ENCODE measurements around the gene TM2D3.

GRCh38 chr15:101692801-101693598 is 40.8 kb upstream of the TM2D3 start:
- TF ChIP-seq EZH2 (IDR thresholded peaks at IDR 0.05) (no peak), CTCF (IDR thresholded peaks at IDR 0.05 in 2 of 3, conservative IDR thresholded peaks at IDR 0.05 in 1 of 3; ENCODE audit: borderline replicate concordance in 1 of 3, insufficient read depth in 1 of 3, low read depth in 2 of 3, low read length in 2 of 3) (no peak), SIN3A (IDR thresholded peaks at IDR 0.05; ENCODE audit: low read depth) (no peak), POLR2A (IDR thresholded peaks at IDR 0.05; ENCODE audit: borderline replicate concordance, extremely low read depth, insufficient read depth, insufficient read length) (no peak), POLR2AphosphoS5 (IDR thresholded peaks at IDR 0.05; ENCODE audit: low read depth, low read length) (no peak), RAD21 (IDR thresholded peaks at IDR 0.05; ENCODE audit: low read depth) (no peak), ZNF274 (IDR thresholded peaks at IDR 0.05; ENCODE audit: low read depth, low read length) (no peak), YY1 (IDR thresholded peaks at IDR 0.05; ENCODE audit: extremely low read depth, insufficient replicate concordance, low read depth, low read length) (no peak), JUND (IDR thresholded peaks at IDR 0.05) (no peak), MAX (IDR thresholded peaks at IDR 0.05) (no peak), CEBPB (IDR thresholded peaks at IDR 0.05; ENCODE audit: low read depth) (no peak)
- TF ChIP-seq, protein P1, sequence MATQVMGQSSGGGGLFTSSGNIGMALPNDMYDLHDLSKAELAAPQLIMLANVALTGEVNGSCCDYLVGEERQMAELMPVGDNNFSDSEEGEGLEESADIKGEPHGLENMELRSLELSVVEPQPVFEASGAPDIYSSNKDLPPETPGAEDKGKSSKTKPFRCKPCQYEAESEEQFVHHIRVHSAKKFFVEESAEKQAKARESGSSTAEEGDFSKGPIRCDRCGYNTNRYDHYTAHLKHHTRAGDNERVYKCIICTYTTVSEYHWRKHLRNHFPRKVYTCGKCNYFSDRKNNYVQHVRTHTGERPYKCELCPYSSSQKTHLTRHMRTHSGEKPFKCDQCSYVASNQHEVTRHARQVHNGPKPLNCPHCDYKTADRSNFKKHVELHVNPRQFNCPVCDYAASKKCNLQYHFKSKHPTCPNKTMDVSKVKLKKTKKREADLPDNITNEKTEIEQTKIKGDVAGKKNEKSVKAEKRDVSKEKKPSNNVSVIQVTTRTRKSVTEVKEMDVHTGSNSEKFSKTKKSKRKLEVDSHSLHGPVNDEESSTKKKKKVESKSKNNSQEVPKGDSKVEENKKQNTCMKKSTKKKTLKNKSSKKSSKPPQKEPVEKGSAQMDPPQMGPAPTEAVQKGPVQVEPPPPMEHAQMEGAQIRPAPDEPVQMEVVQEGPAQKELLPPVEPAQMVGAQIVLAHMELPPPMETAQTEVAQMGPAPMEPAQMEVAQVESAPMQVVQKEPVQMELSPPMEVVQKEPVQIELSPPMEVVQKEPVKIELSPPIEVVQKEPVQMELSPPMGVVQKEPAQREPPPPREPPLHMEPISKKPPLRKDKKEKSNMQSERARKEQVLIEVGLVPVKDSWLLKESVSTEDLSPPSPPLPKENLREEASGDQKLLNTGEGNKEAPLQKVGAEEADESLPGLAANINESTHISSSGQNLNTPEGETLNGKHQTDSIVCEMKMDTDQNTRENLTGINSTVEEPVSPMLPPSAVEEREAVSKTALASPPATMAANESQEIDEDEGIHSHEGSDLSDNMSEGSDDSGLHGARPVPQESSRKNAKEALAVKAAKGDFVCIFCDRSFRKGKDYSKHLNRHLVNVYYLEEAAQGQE (IDR thresholded peaks at IDR 0.05; ENCODE audit: low read depth), result no peak
- TF ChIP-seq, protein P2, sequence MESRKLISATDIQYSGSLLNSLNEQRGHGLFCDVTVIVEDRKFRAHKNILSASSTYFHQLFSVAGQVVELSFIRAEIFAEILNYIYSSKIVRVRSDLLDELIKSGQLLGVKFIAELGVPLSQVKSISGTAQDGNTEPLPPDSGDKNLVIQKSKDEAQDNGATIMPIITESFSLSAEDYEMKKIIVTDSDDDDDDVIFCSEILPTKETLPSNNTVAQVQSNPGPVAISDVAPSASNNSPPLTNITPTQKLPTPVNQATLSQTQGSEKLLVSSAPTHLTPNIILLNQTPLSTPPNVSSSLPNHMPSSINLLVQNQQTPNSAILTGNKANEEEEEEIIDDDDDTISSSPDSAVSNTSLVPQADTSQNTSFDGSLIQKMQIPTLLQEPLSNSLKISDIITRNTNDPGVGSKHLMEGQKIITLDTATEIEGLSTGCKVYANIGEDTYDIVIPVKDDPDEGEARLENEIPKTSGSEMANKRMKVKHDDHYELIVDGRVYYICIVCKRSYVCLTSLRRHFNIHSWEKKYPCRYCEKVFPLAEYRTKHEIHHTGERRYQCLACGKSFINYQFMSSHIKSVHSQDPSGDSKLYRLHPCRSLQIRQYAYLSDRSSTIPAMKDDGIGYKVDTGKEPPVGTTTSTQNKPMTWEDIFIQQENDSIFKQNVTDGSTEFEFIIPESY (IDR thresholded peaks at IDR 0.05; ENCODE audit: extremely low read depth, insufficient replicate concordance, low read length), result no peak

Data from HCT116 (cell line).